Measurements from ENCODE around the gene MTRFR.
"Not testable (repeated sequence)": the region's sequence is repeated elsewhere in the genome, so short reads cannot be mapped to it uniquely, and the experiment has no call there.

The MTRFR gene

GRCh38 chr12:123238330-123238682, 5.1 kb downstream of the MTRFR start:
- no peak for DNase-seq (ENCODE audit: low read depth)
- no peak overlapping the region for H3K4me3 ChIP-seq (ENCODE audit: control insufficient read depth, low read depth, low read length)
- no peak for TF ChIP-seq CTCF (conservative IDR thresholded peaks at IDR 0.05; ENCODE audit: control insufficient read depth, insufficient read depth, low read depth, low read length)

- no peak for TF ChIP-seq CTCF (conservative IDR thresholded peaks at IDR 0.05; ENCODE audit: control insufficient read depth, insufficient read depth, low read depth, low read length)
- H3K4me3 ChIP-seq (ENCODE audit: control insufficient read depth, low read depth, low read length) = no peak overlapping the region
- DNase-seq (ENCODE audit: low read depth) = no peak
These were observed 5.7 kb downstream of the MTRFR start for GRCh38 chr12:123238961-123239360.

GRCh38 chr12:123242116-123242904, 9.1 kb downstream of the MTRFR start:
- no peak for DNase-seq (ENCODE audit: low read depth)
- TF ChIP-seq CTCF (conservative IDR thresholded peaks at IDR 0.05; ENCODE audit: control insufficient read depth, insufficient read depth, low read depth, low read length) = no peak
- H3K4me3 ChIP-seq (ENCODE audit: control insufficient read depth, low read depth, low read length) = no peak overlapping the region

- no peak overlapping the region for H3K4me3 ChIP-seq (ENCODE audit: control insufficient read depth, low read depth, low read length)
- no peak for DNase-seq (ENCODE audit: low read depth)
- no peak for TF ChIP-seq CTCF (conservative IDR thresholded peaks at IDR 0.05; ENCODE audit: control insufficient read depth, insufficient read depth, low read depth, low read length)
These were observed 10.5 kb downstream of the MTRFR start for GRCh38 chr12:123243671-123244262.

- no peak for DNase-seq (ENCODE audit: low read depth)
- no peak for TF ChIP-seq CTCF (conservative IDR thresholded peaks at IDR 0.05; ENCODE audit: control insufficient read depth, insufficient read depth, low read depth, low read length)
- no peak overlapping the region for H3K4me3 ChIP-seq (ENCODE audit: control insufficient read depth, low read depth, low read length)
These were observed 12.4 kb downstream of the MTRFR start for GRCh38 chr12:123245678-123246077.

GRCh38 chr12:123248129-123248528, 14.9 kb downstream of the MTRFR start:
- not testable (repeated sequence) for DNase-seq (ENCODE audit: low read depth); H3K4me3 ChIP-seq (ENCODE audit: control insufficient read depth, low read depth, low read length)

- not testable (repeated sequence) for H3K4me3 ChIP-seq (ENCODE audit: control insufficient read depth, low read depth, low read length); DNase-seq (ENCODE audit: low read depth)
These were observed 15.9 kb downstream of the MTRFR start for GRCh38 chr12:123248996-123249741.
